Pancreas (tissue), 10 donors: ENCODE results near the gene FANCC. TPM values are rescaled to one million over a fixed set of nuclear protein-coding genes. Genes with fewer than 3 reads are reported as not detected.
A peak's percentile ranks its signal among the peaks of the same experiment; 100 is the strongest.
"Not testable (repeated sequence)": the region's sequence is repeated elsewhere in the genome, so short reads cannot be mapped to it uniquely, and the experiment has no call there.

Experiments
- ATAC-seq, 4 donors: fragments of 200-7000 bp; cut with Tn5 transposase; one replicate each; pipeline versions ENCODE4 v1.8.0 to v1.9.1; 2020; ENCODE audit warnings: mild to moderate bottlenecking in 4 of 4, moderate library complexity in 4 of 4
- DNase-seq, 6 donors: peaks; one replicate each; pipeline ENCODE4 v3.0.0-alpha.2; 2020
- FAIRE-seq: peaks from 2 replicates; lab custom pipeline; 2012; peaks lifted over from hg19 to GRCh38; lab: Jason Lieb, UNC
- H3K27ac ChIP-seq, 4 donors: fragments of 200-600 bp; sonication (generic); 1 replicate in 3 of 4; 2 replicates in 1 of 4; pipeline versions ENCODE4 v1.5.0 to v1.8.0; 2020
- H3K27me3 ChIP-seq, 4 donors: fragments of 200-600 bp; one replicate each; pipeline ENCODE4 v1.8.0; 2021
- H3K36me3 ChIP-seq, 3 donors: fragments of 200-600 bp; sonication (generic) in 1 of 3; one replicate each; pipeline versions ENCODE4 v1.5.0 to v1.8.0; 2020 to 2021
- H3K4me1 ChIP-seq, 3 donors: fragments of 200-600 bp; one replicate each; pipeline ENCODE4 v1.8.0; 2021
- H3K4me3 ChIP-seq, 4 donors: fragments of 200-600 bp; sonication (generic) in 2 of 4; one replicate each; pipeline versions ENCODE4 v1.5.0 to v1.8.0; 2020 to 2021
- H3K9me3 ChIP-seq, 4 donors: fragments of 200-600 bp; one replicate each; pipeline ENCODE4 v1.8.0; 2021
- WGBS, 2 donors: extraction: QIAGEN DNeasy Blood & Tissue Kit; methylation state at CpG; one replicate each; pipeline ENCODE4 v1.1.7; 2013; 5-methylcytosine and 5-hydroxymethylcytosine counted together
- intact Hi-C, 3 donors: fragments of 100-400 bp; cut with DNase I; formaldehyde crosslinking; loops; one replicate each; pipeline versions ENCODE4 v1.11.1 to v1.14.2; 2022
- polyA plus RNA-seq, 2 donors: library from polyadenylated mRNA; stranded (reverse); fragments of 200-250 nt; gene quantifications; one replicate each; pipeline ENCODE4 v1.2.3, GENCODE V29; 2013
- total RNA-seq, 6 donors: library from RNA; stranded (reverse); fragmentation: NEBNext Ultra II Directional in 4 of 6; extraction: Animal tissue kit (Norgen Biotek cat#: 25700) in 4 of 6; gene quantifications; one replicate each; pipeline versions ENCODE4 v1.2.1 to v1.2.4, GENCODE V29; 2021 to 2023
- TF ChIP-seq, protein P1 (sequence below), 4 donors: fragments of 200-600 bp; sonication (generic) in 3 of 4; IDR thresholded peaks; one replicate each; pipeline versions ENCODE4 v1.5.0 to v1.8.0; 2021; ENCODE audit warnings: antibody characterized with exemption in 4 of 4
- donor health status: healthy with polysubstance abuse.
- donor health status: DM: no; HTN: no; CAD: no; lungs with moderate emphysema.
- donor health status: DM: no; HTN: no; CAD: no.
- donor health status: control.
- donor health status: control.
- donor health status: Bipolar disorder and iron deficiency.
- donor health status: DM: yes; HTN: yes; CAD: no.
- donor health status: DM: no; HTN: no; CAD: no.
- donor health status: DM: no; HTN: no; CAD: no.
- donor health status: DM: yes; HTN: yes; CAD: no.

The FANCC gene
- total and polyA plus RNA-seq, 8 donors = 3.8 to 9.9 (median 4.6) TPM

DNA sequence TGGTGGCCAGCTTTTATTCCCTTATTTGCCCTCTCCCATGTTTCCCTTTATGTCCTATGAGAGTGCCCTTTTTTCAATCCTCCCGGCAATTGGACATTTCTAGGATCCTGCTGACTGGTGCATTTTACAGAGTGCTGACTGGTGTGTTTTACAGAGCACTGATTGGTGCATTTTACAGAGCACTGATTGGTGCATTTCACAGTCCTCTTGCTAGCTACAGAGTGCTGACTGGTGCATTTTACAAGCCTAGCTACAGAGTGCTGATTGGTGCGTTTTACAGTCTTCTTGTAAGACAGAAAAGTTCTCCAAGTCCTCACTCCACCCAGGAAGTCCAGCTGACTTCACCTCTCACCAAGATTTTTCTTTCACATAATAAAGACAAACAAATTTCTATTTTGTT, 15.4 kb upstream of the FANCC start:
- Histone ChIP-seq H3K9me3 (no peaks in the 10 kb centered on the region), H3K27ac (no peak overlapping the region), H3K36me3 (no peaks in the 10 kb centered on the region), H3K4me1 (no peaks in the 10 kb centered on the region), H3K4me3 (no peak overlapping the region), H3K27me3 (no peaks in the 10 kb centered on the region)
- no peak for ATAC-seq
- FAIRE-seq = no peak
- DNase-seq = no peak
- intact Hi-C loops = no loop called here
- WGBS, 2 donors = 82 to 84% methylated on average over 2 of the region's 2 CpGs
- TF ChIP-seq, protein P1, sequence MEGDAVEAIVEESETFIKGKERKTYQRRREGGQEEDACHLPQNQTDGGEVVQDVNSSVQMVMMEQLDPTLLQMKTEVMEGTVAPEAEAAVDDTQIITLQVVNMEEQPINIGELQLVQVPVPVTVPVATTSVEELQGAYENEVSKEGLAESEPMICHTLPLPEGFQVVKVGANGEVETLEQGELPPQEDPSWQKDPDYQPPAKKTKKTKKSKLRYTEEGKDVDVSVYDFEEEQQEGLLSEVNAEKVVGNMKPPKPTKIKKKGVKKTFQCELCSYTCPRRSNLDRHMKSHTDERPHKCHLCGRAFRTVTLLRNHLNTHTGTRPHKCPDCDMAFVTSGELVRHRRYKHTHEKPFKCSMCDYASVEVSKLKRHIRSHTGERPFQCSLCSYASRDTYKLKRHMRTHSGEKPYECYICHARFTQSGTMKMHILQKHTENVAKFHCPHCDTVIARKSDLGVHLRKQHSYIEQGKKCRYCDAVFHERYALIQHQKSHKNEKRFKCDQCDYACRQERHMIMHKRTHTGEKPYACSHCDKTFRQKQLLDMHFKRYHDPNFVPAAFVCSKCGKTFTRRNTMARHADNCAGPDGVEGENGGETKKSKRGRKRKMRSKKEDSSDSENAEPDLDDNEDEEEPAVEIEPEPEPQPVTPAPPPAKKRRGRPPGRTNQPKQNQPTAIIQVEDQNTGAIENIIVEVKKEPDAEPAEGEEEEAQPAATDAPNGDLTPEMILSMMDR (IDR thresholded peaks at IDR 0.05) = no peak

DNA sequence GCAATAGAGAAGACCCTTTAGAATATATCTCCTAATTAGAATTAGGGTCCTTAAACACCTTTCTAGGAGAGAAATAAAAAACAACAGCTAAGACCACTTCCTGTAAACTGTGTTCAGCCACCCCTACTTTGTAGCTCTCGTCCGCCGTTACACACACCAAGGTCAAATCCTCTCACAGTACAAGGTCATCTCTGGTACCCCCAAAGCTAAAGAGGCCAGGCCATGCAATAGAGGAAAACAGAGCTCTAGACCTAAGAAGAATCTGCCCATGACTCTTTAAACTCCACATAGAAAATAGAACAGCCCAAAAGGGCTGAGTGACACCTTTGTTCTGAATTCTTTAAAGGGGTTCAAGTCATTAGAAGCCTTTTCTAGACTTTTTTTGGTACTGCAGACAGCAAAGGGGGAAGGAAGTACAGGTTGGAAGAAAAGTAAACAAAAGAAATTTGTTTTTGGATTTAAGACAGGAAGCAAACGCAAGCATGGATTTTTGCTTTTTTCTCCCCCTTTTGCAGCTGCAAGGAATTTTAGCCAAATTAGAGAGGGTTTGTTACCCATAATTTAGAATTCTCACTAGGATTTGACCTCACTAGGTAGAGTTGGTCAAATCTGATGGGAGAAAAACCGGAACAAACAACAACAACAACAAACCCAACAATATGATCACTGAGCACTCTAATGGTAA, 13.4 kb upstream of the FANCC start:
- no peak for ATAC-seq
- Histone ChIP-seq H3K4me3 (no peak overlapping the region), H3K36me3 (no peaks in the 10 kb centered on the region), H3K9me3 (no peaks in the 10 kb centered on the region), H3K4me1 (no peaks in the 10 kb centered on the region), H3K27ac (no peak overlapping the region), H3K27me3 (no peaks in the 10 kb centered on the region)
- intact Hi-C loops = no loop called here
- DNase-seq = no peak
- no peak for FAIRE-seq
- TF ChIP-seq, protein P1 (IDR thresholded peaks at IDR 0.05) = no peak
- 67 to 74% methylated on average over 5 of the region's 5 CpGs for WGBS, 2 donors

DNA sequence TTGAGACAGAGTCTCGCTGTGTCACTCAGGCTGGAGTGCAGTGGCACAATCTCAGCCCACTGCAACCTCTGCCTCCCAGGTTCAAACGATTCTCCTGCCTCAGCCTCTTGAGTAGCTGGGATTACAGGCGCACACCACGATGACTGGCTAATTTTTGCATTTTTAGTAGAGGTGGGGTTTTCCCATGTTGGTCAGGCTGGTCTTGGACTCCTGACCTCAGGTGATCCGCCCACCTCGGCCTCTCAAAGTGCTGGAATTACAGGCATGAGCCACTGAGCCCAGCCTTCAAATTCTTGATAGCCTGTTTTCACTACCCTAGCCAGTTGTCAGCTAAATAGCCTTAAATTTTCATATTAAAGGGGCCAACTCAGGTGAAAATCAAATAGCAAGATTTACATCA, 11.6 kb upstream of the FANCC start:
- DNase-seq, H3K4me3 ChIP-seq, H3K4me1 ChIP-seq, H3K36me3 ChIP-seq, intact Hi-C loops, H3K9me3 ChIP-seq, H3K27me3 ChIP-seq, ATAC-seq, H3K27ac ChIP-seq, FAIRE-seq: not testable (repeated sequence)
- WGBS, 2 donors = 82 to 85% methylated on average over 6 of the region's 6 CpGs

DNA sequence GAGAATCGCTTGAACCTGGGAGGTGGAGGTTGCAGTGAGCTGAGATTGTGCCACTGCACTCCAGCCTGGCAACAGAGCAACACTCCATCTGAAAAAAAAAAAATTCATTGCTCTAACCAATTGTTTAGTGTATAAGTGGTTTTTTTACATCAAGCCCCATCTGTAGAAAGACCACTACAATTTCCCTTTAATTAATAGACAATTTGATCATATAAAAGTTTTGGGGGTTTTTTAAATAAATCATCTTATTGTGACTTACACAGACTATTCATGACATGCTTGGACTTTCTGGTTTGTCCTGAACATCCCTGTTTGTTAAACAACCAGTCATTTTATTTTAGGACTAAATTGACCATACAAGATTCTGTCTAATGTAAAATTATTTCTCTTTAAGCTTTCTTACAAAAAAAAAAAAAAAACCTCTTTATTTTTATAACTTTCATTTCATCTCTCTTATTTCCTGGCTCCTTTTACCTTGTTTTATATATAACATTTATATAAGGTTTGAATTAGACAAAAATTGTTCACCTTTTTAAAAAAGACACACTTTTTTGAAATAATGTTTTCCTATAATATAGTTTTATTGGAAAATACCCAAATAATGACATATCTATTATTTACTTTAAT, 9.8 kb upstream of the FANCC start:
- ATAC-seq (no peak), DNase-seq (no peak), FAIRE-seq (peak; percentile 80)
- Histone ChIP-seq H3K9me3 (no peaks in the 10 kb centered on the region), H3K4me1 (no peaks in the 10 kb centered on the region), H3K4me3 (no peak overlapping the region), H3K27me3 (no peaks in the 10 kb centered on the region), H3K27ac (no peak overlapping the region), H3K36me3 (no peaks in the 10 kb centered on the region)
- 38 to 39% methylated on average over 1 of the region's 1 CpG for WGBS, 2 donors
- intact Hi-C loops = no loop called here
- TF ChIP-seq, protein P1 (IDR thresholded peaks at IDR 0.05) = no peak

DNA sequence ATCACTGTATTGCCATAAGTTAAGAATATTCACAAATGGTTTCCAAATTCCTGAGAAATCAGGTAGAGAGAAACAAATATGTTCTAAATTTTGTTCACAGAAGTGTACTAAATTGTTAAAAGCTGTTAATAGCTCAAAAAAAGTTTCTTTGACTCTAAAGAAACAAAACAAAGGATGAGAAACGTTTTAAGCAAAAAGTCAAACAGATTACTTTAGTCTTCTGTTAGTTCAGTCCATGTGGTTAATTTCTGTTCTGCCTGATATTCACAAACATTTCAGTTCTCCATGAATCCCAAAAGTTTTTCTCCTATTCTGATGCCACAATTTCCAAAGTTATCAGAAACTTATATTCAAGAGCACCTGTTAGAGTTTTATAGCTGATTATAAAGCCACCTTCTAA, 7.7 kb upstream of the FANCC start:
- Histone ChIP-seq H3K4me1 (no peaks in the 10 kb centered on the region), H3K36me3 (no peaks in the 10 kb centered on the region), H3K27ac (no peak overlapping the region), H3K9me3 (no peaks in the 10 kb centered on the region), H3K4me3 (no peak overlapping the region), H3K27me3 (no peaks in the 10 kb centered on the region)
- WGBS, 2 donors = 34 to 35% methylated on average over 1 of the region's 1 CpG
- FAIRE-seq (no peak), DNase-seq (no peak), ATAC-seq (no peak)
- intact Hi-C loops = no loop called here
- TF ChIP-seq, protein P1 (IDR thresholded peaks at IDR 0.05) = no peak
